ENCODE measurements around the gene ROR2.
"Not testable (repeated sequence)": the region's sequence is repeated elsewhere in the genome, so short reads cannot be mapped to it uniquely, and the experiment has no call there.

Gene ROR2

DNA sequence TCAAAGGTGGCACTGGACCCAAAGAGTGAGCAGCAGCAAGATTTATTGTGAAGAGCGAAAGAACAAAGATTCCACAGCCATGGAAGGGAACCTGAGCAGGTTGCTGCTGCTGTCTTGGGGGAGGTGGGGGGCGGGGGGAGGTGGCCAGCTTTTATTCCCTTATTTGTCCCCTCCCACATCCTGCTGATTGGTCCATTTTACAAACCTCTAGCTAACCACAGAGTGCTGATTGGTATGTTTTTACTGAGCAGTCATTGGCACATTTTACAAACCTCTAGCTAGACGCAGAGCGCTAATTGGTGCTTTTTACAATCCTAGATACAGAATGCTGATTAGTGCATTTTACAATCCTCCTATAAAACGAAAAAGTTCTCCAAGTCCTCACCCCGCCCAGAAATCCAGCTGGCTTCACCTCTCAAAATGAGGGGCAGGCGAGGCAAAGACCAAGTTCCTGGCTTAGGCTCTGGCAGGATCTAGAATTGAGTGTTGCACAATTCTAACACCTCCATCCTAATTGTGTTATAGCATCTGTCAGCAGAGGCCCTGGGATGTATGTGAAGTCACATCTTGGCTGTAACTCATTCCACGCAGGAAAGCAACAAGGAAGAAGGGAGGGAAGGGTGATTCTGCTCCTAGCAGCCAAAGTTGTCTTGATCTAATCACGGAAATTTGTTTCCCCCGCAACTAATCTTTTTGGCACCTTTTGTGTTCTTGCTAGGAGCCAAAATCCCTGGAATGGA, 34.3 kb downstream of the ROR2 start:
- DNase-seq: no peak
- Histone ChIP-seq H3K27me3 (no peaks in the 10 kb centered on the region), H3K4me1 (peaks cover under 1% of the 10 kb centered on the region; the same call in 1 of the 2 replicates), H3K9me3 (no peaks in the 10 kb centered on the region; the same call in 1 of the 2 replicates), H3K4me3 (ENCODE audit: low read depth, low read length) (no peak overlapping the region), H3K36me3 (peaks cover 14% of the 10 kb centered on the region; the same call in 1 of the 2 replicates)
- TF ChIP-seq, protein P1, sequence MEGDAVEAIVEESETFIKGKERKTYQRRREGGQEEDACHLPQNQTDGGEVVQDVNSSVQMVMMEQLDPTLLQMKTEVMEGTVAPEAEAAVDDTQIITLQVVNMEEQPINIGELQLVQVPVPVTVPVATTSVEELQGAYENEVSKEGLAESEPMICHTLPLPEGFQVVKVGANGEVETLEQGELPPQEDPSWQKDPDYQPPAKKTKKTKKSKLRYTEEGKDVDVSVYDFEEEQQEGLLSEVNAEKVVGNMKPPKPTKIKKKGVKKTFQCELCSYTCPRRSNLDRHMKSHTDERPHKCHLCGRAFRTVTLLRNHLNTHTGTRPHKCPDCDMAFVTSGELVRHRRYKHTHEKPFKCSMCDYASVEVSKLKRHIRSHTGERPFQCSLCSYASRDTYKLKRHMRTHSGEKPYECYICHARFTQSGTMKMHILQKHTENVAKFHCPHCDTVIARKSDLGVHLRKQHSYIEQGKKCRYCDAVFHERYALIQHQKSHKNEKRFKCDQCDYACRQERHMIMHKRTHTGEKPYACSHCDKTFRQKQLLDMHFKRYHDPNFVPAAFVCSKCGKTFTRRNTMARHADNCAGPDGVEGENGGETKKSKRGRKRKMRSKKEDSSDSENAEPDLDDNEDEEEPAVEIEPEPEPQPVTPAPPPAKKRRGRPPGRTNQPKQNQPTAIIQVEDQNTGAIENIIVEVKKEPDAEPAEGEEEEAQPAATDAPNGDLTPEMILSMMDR (IDR thresholded peaks at IDR 0.05; ENCODE audit: low read depth, low read length): no peak

DNA sequence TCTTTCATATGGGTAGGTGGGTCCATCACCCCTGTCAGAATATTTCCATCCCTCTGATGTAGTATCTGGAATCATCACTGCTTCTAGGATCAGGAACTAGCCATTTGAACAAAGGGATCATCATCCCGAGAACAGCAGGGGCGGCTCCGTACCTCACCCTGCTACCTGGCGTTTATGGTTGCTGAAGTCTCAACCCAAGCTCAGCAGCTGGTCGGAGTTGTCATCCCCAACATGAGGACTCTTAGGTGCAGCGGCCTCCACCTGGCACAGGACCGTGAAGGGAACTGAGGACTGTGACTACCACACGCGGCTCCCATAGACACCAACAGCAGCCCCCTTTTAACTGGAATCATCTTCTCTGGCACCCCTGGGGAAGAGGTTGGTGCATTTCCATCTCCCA, 35.1 kb downstream of the ROR2 start:
- Histone ChIP-seq H3K36me3 (peaks cover 14% of the 10 kb centered on the region), H3K4me3 (ENCODE audit: low read depth, low read length) (no peak overlapping the region), H3K27me3 (no peaks in the 10 kb centered on the region), H3K4me1 (no peaks in the 10 kb centered on the region), H3K9me3 (no peaks in the 10 kb centered on the region; the same call in 1 of the 2 replicates)
- TF ChIP-seq, protein P1 (IDR thresholded peaks at IDR 0.05; ENCODE audit: low read depth, low read length): no peak
- no peak for DNase-seq

DNA sequence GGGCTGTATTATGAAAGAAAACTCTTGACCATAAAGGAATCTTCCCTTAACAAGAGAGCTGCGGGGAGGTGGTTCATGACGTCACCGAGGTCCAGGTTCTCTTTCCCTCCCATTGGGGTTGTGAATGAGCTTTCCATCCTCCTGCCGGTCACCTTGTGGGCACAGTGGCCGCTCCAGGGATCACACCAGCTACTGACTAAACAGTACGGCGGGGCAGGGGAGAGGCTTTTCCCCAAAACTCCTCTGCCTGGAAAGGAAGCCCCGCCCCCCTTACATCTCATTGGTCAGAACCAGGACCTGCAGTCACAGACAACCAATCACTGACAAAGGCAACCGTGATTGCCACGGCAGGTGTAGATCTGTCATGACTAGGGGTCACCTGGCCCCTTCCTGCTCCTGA, 35.6 kb downstream of the ROR2 start:
- no peak overlapping the region for H3K4me3 ChIP-seq (ENCODE audit: low read depth, low read length)
- peaks cover 14% of the 10 kb centered on the region for H3K36me3 ChIP-seq
- H3K4me1 ChIP-seq: no peaks in the 10 kb centered on the region
- H3K27me3 ChIP-seq: no peaks in the 10 kb centered on the region
- TF ChIP-seq, protein P1 (IDR thresholded peaks at IDR 0.05; ENCODE audit: low read depth, low read length): no peak
- DNase-seq: no peak
- no peaks in the 10 kb centered on the region for H3K9me3 ChIP-seq

DNA sequence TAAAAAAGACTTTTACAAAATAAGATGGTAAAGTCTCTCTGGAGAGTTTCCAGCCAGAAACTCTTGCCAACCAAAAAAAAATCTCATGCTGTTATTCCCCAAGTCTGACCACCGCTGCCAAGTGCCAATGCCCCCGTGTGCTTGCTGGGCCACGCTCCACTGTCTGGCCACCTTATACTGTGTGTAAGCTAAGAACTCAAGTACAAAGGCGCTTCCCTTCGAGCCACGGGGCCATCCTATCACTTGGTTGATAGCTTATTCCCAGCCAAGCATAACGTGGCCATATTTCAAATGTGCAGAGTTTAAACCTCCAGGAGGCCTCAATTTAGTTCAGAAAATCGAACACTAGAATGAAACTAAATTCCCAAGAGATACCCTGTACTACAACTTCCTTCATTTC, 36.0 kb downstream of the ROR2 start:
- H3K9me3 ChIP-seq: no peaks in the 10 kb centered on the region
- TF ChIP-seq, protein P1 (IDR thresholded peaks at IDR 0.05; ENCODE audit: low read depth, low read length): no peak
- peaks cover 1% of the 10 kb centered on the region for H3K4me1 ChIP-seq
- no peak overlapping the region for H3K4me3 ChIP-seq (ENCODE audit: low read depth, low read length)
- DNase-seq: no peak
- no peaks in the 10 kb centered on the region for H3K27me3 ChIP-seq
- peaks cover 14% of the 10 kb centered on the region for H3K36me3 ChIP-seq

DNA sequence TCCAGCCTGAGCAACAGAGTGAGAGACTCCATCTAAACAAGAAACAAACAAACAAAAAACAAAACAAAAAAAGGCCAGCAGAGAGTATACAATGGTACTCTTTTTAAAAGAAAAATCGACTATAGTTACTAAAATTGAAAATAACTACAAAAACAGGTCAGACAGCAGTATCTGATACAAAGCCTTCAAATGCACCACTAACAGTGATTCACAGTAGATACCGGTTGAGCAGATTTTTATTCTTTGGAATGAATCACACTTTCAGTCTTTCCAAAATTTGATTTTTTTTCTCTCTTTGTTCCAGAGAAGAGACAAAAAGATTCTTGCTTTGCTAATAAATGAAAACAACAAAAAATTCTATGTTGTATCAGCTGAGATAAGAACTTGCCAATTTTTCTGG, 36.9 kb downstream of the ROR2 start:
- Histone ChIP-seq H3K9me3 (no peaks in the 10 kb centered on the region), H3K4me1 (peaks cover 4% of the 10 kb centered on the region), H3K4me3 (ENCODE audit: low read depth, low read length) (no peak overlapping the region), H3K27me3 (no peaks in the 10 kb centered on the region), H3K36me3 (peaks cover 14% of the 10 kb centered on the region)
- TF ChIP-seq, protein P1 (IDR thresholded peaks at IDR 0.05; ENCODE audit: low read depth, low read length): no peak
- DNase-seq: no peak

DNA sequence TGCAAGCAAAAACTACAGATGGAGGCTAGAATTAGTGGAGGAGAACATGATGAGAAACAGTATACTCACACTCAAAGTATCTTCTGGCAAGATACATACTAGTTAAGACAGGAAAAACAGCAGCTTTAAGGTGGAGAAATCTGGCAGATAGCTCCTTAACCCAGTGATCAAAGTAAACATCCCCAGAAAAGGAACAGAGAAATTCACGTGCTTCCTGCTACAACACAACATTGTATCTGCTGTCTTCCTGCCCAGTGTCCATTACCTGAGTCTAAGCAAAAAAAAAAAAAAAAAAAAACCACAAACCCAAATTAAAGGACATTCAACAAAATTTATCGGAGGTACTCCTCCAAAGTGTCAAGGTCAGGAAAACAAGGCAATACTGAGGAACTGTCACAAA, 38.4 kb downstream of the ROR2 start:
- Histone ChIP-seq H3K36me3 (peaks cover 14% of the 10 kb centered on the region), H3K9me3 (no peaks in the 10 kb centered on the region), H3K4me1 (peaks cover 12% of the 10 kb centered on the region), H3K4me3 (ENCODE audit: low read depth, low read length) (no peak overlapping the region), H3K27me3 (no peaks in the 10 kb centered on the region)
- TF ChIP-seq, protein P1 (IDR thresholded peaks at IDR 0.05; ENCODE audit: low read depth, low read length): no peak
- no peak for DNase-seq

DNA sequence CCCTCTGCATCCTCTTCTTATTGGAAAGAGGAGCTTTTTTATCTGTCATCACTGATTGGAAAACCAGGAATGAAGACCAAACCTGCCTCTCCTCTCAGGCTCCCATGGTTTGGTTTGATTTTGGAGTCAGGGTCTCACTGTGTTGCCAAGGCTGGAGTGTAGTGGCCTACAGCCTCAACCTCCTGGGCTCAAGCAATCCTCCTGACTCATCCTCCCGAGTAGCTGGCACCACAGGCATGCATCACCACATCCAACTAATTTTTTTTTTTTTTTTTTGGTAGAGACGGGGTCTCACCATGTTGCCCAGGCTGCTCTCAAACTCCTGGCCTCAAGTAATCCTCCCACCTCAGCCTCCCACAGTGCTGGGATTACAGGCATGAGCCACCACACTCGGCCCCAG, 40.8 kb downstream of the ROR2 start:
- peaks cover 16% of the 10 kb centered on the region for H3K4me1 ChIP-seq
- not testable (repeated sequence) for H3K36me3 ChIP-seq; DNase-seq; H3K4me3 ChIP-seq (ENCODE audit: low read depth, low read length); H3K9me3 ChIP-seq; H3K27me3 ChIP-seq

Measured in BE2C (cell line).